Myocyte (in vitro differentiated cells): Measurements from ENCODE around the gene SPEM1. TPM values are rescaled to one million over a fixed set of nuclear protein-coding genes. Genes with fewer than 3 reads are reported as not detected.

Source experiments
- DNase-seq: peaks from one replicate; pipeline ENCODE4 v3.0.0-alpha.2; 2012; ENCODE audit warnings: low read depth
- total RNA-seq: library from RNA; depleted of rRNA; stranded (reverse); fragments of >200 nt; gene quantifications from 2 replicates; pipeline ENCODE4 v1.2.3, GENCODE V29; 2014

SPEM1 gene
- total RNA-seq, 1 donor from 2014 or later, result not detected

- DNase-seq, result no peak
Measured at GRCh38 chr17:7417056-7417655, 3.0 kb upstream of the SPEM1 start.

GRCh38 chr17:7418472-7419152, 1.5 kb upstream of the SPEM1 start:
- no peak for DNase-seq

- no peak for DNase-seq
Measured at GRCh38 chr17:7421186-7421585, 1.1 kb downstream of the SPEM1 start.

- no peak for DNase-seq
Measured at GRCh38 chr17:7423679-7424078, 3.6 kb downstream of the SPEM1 start.

GRCh38 chr17:7425316-7425715, 5.2 kb downstream of the SPEM1 start, which contains the start of gene SPEM2:
Gene SPEM2, plus strand, starts transcription at chr17:7425616. Its CDS starts 73 bp downstream, at chr17:7425689.
- DNase-seq, result no peak

GRCh38 chr17:7425756-7426155, 5.6 kb downstream of the SPEM1 start:
- DNase-seq, result no peak

GRCh38 chr17:7426203-7426863, 6.2 kb downstream of the SPEM1 start:
- DNase-seq, result no peak

- DNase-seq, result no peak
Measured at GRCh38 chr17:7426896-7427489, 6.9 kb downstream of the SPEM1 start.

GRCh38 chr17:7427549-7427948, 7.4 kb downstream of the SPEM1 start:
- DNase-seq, result no peak

GRCh38 chr17:7428557-7428956, 8.4 kb downstream of the SPEM1 start, which contains the start of gene SPEM3:
Gene SPEM3, plus strand, starts transcription at chr17:7428857. Its CDS starts 46 bp downstream, at chr17:7428903.
- no peak for DNase-seq

GRCh38 chr17:7429722-7430121, 9.6 kb downstream of the SPEM1 start:
- DNase-seq, result no peak

- no peak for DNase-seq
Measured at GRCh38 chr17:7431231-7431630, 11.1 kb downstream of the SPEM1 start.

GRCh38 chr17:7432296-7432695, 12.2 kb downstream of the SPEM1 start:
- no peak for DNase-seq

GRCh38 chr17:7435676-7436555, 15.8 kb downstream of the SPEM1 start:
- DNase-seq, result no peak

GRCh38 chr17:7436556-7437368, 16.6 kb downstream of the SPEM1 start:
- peak; percentile 77 for DNase-seq

- DNase-seq, result no peak
Measured at GRCh38 chr17:7437369-7437863, 17.3 kb downstream of the SPEM1 start.

GRCh38 chr17:7437950-7438614, 18.0 kb downstream of the SPEM1 start:
- DNase-seq, result peak; percentile 80

- DNase-seq, result no peak
Measured at GRCh38 chr17:7438656-7439460, 18.7 kb downstream of the SPEM1 start.
